Suprapubic skin (tissue), 4 donors: ENCODE measurements around the gene DHX16. TPM values are rescaled to one million over a fixed set of nuclear protein-coding genes. Genes with fewer than 3 reads are reported as not detected.

ENCODE experiments used
- DNase-seq, 2 donors: peaks; one replicate each; pipeline ENCODE4 v3.0.0-alpha.2; 2019; ENCODE audit warnings: low spot score in 2 of 2
- H3K27ac ChIP-seq: fragments of 200-600 bp; sonication (generic); one replicate; pipeline ENCODE4 v1.5.1; 2019
- H3K27me3 ChIP-seq: fragments of 200-600 bp; sonication (generic); one replicate; pipeline ENCODE4 v1.5.1; 2019
- H3K36me3 ChIP-seq: fragments of 200-600 bp; sonication (generic); one replicate; pipeline ENCODE4 v1.5.1; 2019
- H3K4me1 ChIP-seq: fragments of 200-600 bp; sonication (generic); one replicate; pipeline ENCODE4 v1.5.1; 2019
- H3K4me3 ChIP-seq: fragments of 200-600 bp; sonication (generic); one replicate; pipeline ENCODE4 v1.5.1; 2019; ENCODE audit warnings: mild to moderate bottlenecking
- H3K9me3 ChIP-seq: fragments of 200-600 bp; sonication (generic); one replicate; pipeline ENCODE4 v1.5.1; 2019
- EP300 ChIP-seq: sonication (generic); formaldehyde crosslinking; IDR thresholded peaks from one replicate; pipeline ENCODE4 v1.6.1; 2017; ENCODE audit warnings: antibody characterized with exemption
- POLR2A ChIP-seq, 2 donors: fragments of 450-650 bp; IDR thresholded peaks; one replicate each; pipeline ENCODE4 v1.6.1; 2017; ENCODE audit warnings: antibody characterized with exemption in 2 of 2, mild to moderate bottlenecking in 2 of 2, moderate library complexity in 2 of 2
- POLR2AphosphoS5 ChIP-seq, 3 donors: sonication (generic); formaldehyde crosslinking; IDR thresholded peaks; one replicate each; pipeline ENCODE4 v1.6.1; 2017; ENCODE audit warnings: antibody characterized with exemption in 3 of 3
- WGBS: methylation state at CpG from one replicate; pipeline ENCODE4 v1.1.5; 2018; 5-methylcytosine and 5-hydroxymethylcytosine counted together
- total RNA-seq, 4 donors: library from RNA; depleted of rRNA; stranded (reverse); fragments of >200 nt; gene quantifications; one replicate each; pipeline ENCODE4 v1.1.0, GENCODE V29; 2016
- TF ChIP-seq, protein P1 (sequence below), 2 donors: fragments of 200-600 bp in 1 of 2; fragments of 450-650 bp in 1 of 2; sonication (generic) in 1 of 2; IDR thresholded peaks; one replicate each; pipeline ENCODE4 v1.5.1; 2016 to 2019; ENCODE audit warnings: antibody characterized with exemption in 2 of 2, mild to moderate bottlenecking in 1 of 2, moderate library complexity in 1 of 2

The DHX16 gene
- total RNA-seq, 4 donors from 2014 or later, result 24.3 to 48.5 (median 33.7) TPM

DNA sequence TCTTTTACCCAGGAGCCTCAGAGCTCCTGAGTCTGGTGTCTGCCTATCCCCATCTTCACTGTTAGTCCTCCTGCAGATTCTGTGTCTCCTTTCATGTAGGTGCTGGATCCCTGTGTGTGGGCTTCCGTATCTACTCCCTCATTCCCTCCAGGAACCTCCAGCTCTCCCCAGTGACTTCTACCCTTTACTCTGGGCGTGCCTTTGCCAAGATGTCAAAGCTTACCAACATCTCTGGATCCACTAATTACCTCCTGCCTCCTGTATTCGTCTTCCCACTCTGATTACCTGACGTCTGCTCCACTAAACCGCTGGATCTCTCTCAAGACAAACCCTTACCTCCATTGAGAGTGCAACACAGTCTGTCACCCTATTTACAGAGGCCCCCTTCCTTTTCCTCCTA, 28.0 kb downstream of the DHX16 start:
- peaks cover 47% of the 10 kb centered on the region for H3K36me3 ChIP-seq
- peaks cover 22% of the 10 kb centered on the region for H3K4me1 ChIP-seq
- no peak for DNase-seq
- WGBS, result 82% methylated on average over 5 of the region's 5 CpGs
- H3K9me3 ChIP-seq, result no peaks in the 10 kb centered on the region
- H3K4me3 ChIP-seq, result no peak overlapping the region
- TF ChIP-seq POLR2AphosphoS5 (IDR thresholded peaks at IDR 0.05) (no peak), POLR2A (IDR thresholded peaks at IDR 0.05) (no peak), EP300 (no peak)
- TF ChIP-seq, protein P1, sequence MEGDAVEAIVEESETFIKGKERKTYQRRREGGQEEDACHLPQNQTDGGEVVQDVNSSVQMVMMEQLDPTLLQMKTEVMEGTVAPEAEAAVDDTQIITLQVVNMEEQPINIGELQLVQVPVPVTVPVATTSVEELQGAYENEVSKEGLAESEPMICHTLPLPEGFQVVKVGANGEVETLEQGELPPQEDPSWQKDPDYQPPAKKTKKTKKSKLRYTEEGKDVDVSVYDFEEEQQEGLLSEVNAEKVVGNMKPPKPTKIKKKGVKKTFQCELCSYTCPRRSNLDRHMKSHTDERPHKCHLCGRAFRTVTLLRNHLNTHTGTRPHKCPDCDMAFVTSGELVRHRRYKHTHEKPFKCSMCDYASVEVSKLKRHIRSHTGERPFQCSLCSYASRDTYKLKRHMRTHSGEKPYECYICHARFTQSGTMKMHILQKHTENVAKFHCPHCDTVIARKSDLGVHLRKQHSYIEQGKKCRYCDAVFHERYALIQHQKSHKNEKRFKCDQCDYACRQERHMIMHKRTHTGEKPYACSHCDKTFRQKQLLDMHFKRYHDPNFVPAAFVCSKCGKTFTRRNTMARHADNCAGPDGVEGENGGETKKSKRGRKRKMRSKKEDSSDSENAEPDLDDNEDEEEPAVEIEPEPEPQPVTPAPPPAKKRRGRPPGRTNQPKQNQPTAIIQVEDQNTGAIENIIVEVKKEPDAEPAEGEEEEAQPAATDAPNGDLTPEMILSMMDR (IDR thresholded peaks at IDR 0.05), result no peak
- no peak overlapping the region for H3K27ac ChIP-seq
- H3K27me3 ChIP-seq, result no peaks in the 10 kb centered on the region

DNA sequence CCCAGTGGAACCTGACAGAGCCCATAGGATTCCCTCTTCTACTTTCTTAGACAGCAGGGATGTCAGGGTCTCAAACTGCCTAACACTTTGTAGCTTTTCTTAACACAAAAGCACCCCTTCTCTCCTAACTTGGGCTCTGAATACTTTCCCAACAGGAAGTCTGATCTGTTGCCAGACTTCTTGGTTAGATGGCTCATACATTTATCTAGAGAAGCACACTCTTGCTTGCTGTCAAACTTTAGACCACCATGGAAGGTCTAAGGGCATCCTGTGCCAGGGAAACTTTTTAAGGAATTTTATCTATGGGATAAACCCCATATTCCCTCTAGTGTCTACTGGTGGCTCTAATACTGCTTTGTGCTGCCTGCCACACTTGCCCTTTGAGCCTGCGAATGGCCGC, 29.1 kb downstream of the DHX16 start:
- H3K36me3 ChIP-seq, result peaks cover 45% of the 10 kb centered on the region
- WGBS, result 94% methylated on average over 2 of the region's 2 CpGs

DNA sequence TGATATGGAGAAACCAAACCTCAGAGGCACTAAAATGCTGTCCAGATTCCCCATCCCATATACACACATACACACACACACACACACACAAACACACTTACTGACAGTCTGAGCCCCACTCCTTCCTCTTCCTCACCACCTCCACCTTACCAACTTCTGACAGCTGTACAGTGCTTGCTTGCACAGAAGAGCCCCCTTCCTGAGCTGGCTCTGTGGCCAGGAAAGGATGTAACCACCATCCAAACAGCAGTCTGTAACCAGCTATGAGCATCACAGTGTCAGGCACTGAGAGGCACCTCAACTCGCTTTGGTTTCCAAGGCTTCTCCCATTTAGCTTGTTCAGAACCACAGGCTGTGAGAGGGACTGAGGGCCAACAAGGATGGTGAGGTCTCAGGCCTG, 31.8 kb downstream of the DHX16 start:
- Histone ChIP-seq H3K4me1 (peaks cover 2% of the 10 kb centered on the region), H3K4me3 (no peak overlapping the region), H3K36me3 (peaks cover 54% of the 10 kb centered on the region), H3K9me3 (no peaks in the 10 kb centered on the region), H3K27me3 (no peaks in the 10 kb centered on the region), H3K27ac (no peak overlapping the region)
- no peak for DNase-seq
- no peak for TF ChIP-seq EP300
- TF ChIP-seq, protein P1 (IDR thresholded peaks at IDR 0.05), result no peak
- TF ChIP-seq POLR2A (IDR thresholded peaks at IDR 0.05), result no peak
- WGBS, result 93% methylated on average over 1 of the region's 1 CpG

More for the DNA sequence above, 29.1 kb downstream of the DHX16 start:
- peaks cover 18% of the 10 kb centered on the region for H3K4me1 ChIP-seq
- DNase-seq, result no peak
- H3K27me3 ChIP-seq, result no peaks in the 10 kb centered on the region
- H3K9me3 ChIP-seq, result no peaks in the 10 kb centered on the region
- TF ChIP-seq EP300 (no peak), POLR2A (IDR thresholded peaks at IDR 0.05) (no peak), POLR2AphosphoS5 (IDR thresholded peaks at IDR 0.05) (no peak)
- TF ChIP-seq, protein P1 (IDR thresholded peaks at IDR 0.05), result no peak
- H3K27ac ChIP-seq, result no peak overlapping the region
- H3K4me3 ChIP-seq, result no peak overlapping the region

DNA sequence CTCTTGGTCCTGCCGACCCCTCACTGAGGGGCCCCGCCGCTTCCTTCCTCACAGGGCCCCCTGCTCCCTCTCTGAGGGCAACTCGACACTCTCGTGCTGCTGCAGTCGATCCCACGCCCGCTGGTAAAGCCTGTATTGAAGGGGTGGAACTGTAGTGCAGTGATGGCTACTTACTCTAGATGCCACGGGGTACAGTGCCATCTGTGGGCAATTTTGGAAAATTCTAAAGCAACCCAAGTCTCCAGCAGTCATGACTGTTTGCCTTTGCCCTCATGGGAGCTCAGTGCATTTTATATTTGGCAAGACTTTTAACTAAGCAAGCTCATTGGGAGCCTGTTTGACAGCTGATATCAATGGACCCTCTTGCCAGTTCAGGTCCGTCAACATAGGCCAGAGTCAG, 32.3 kb downstream of the DHX16 start:
- no peak for DNase-seq
- Histone ChIP-seq H3K4me3 (no peak overlapping the region), H3K4me1 (no peaks in the 10 kb centered on the region), H3K36me3 (peaks cover 54% of the 10 kb centered on the region), H3K9me3 (no peaks in the 10 kb centered on the region), H3K27ac (no peak overlapping the region), H3K27me3 (no peaks in the 10 kb centered on the region)
- no peak for TF ChIP-seq POLR2A (IDR thresholded peaks at IDR 0.05)
- TF ChIP-seq, protein P1 (IDR thresholded peaks at IDR 0.05), result no peak
- TF ChIP-seq EP300, result no peak
- no peak for TF ChIP-seq POLR2AphosphoS5 (IDR thresholded peaks at IDR 0.05)
- WGBS, result 82% methylated on average over 10 of the region's 10 CpGs

DNA sequence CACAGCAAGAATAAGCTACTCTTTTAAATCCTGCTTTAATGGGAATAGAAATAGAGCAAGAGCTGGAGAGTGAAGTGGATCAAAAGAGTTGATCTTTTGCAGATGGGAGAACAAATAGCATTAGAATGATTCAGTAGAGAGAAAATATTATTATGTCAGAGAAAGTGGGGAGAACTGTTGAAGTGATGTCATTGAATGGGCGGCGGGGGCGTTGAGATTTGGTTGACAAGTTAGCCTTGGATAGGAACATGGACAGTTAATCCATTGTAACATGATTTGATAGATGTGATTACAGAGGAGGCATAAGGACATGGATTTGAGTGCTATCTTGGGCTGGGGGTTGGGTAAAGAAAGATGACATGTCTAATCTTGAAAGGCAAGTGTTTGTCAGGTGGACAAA, 37.0 kb downstream of the DHX16 start:
- whole genome bisulfite sequencing, result 91% methylated on average over 3 of the region's 3 CpGs

More for the DNA sequence above, 37.0 kb downstream of the DHX16 start:
- DNase-seq, result no peak
- H3K27me3 ChIP-seq, result no peaks in the 10 kb centered on the region
- H3K4me1 ChIP-seq, result no peaks in the 10 kb centered on the region
- no peak overlapping the region for H3K27ac ChIP-seq
- no peak overlapping the region for H3K4me3 ChIP-seq
- no peak for TF ChIP-seq POLR2A (IDR thresholded peaks at IDR 0.05)
- TF ChIP-seq POLR2AphosphoS5 (IDR thresholded peaks at IDR 0.05), result no peak
- TF ChIP-seq EP300, result no peak
- TF ChIP-seq, protein P1 (IDR thresholded peaks at IDR 0.05), result no peak
- peaks cover 31% of the 10 kb centered on the region for H3K36me3 ChIP-seq
- H3K9me3 ChIP-seq, result no peaks in the 10 kb centered on the region
